Measurements from ENCODE around the gene TNS3.
"Not testable (repeated sequence)": the region's sequence is repeated elsewhere in the genome, so short reads cannot be mapped to it uniquely, and the experiment has no call there.

The TNS3 gene

GRCh38 chr7:47559306-47560220 lies 22.3 kb downstream of the TNS3 start:
- DNase-seq, result no peak

DNA sequence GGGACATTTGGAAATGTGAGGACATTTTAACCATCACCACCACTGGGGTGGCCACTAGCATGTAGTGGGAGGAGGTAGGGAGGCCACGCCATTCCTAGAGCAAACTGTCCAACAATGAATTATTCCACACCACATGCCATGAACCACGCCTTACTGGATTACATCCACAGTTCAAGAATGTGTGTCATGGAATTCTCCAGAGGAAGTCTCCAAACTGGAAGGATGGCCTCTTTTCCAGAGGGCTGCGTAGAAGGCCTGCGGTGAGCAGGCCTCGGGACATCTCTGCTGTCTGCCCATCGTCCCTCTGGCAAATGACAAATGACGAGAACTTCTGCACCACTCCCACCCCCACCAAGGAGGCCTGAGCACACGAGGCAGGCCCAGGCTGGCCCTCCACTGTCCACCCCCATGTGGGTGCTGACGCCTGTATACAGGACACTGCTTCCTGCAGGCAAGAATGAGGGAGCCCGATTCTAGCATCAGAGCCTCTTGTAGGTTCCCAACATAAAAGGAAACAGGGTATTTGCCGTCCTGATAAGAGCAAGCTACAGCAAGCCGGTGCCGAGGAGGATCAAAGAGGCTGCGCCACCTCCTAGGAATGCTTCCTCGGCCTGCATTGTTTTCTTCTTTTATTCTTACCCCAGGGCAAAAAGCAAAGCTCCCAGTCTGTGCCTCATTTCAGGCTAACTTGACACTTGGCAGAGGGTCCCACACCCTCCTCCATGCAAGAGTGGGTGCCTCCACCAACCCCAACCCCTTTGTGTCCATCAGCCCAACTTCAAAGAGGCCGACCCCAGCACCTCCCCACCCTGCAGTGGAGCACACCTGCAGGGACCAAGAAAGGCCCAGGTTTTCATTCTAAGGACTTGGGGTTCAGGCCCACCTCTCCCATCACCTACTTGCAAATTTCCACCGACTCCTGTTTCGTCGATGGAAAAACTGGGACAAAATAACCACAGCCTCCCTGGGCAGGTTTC lies 23.9 kb downstream of the TNS3 start:
- no peak for DNase-seq

GRCh38 chr7:47557317-47557693 lies 24.6 kb downstream of the TNS3 start:
- DNase-seq, result no peak

GRCh38 chr7:47556511-47557180 lies 25.3 kb downstream of the TNS3 start:
- DNase-seq, result no peak

DNA sequence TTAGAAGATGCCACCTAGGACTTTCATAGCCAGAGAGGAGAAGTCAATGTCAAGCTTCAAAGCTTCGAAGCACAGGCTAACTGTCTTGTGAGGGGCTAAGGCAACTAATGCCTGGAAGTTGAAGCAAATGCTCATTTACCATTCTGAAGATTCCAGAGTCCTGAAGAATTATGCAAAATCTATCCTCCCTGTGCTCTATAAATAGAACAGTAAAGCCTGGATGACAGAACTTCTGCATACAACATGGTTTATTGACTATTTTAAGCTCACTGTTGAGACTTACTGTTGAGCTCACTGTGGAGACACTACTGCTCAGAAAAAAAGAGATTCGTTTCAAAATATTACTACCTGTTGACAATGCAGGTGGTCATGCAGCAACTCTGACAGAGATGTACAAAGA lies 28.6 kb downstream of the TNS3 start:
- DNase-seq, result no peak

DNA sequence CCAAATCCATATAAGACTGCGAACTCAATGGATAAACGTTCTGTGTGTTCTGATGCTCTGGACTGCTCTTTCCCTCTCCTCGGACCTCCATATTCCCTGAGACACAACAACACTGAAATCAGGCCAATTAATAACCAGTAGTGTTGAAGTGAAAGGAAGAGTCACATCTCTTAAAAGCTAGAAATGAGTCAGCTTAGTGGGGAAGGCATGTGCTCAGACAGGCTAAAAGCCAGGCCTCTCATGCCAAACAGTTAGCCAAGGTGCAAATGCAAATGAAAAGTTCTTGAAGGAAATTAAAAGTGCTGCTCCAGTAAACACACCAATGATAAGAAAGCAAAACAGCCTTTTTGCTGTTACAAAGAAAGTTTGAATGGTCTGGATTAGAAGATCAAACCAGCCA lies 29.3 kb downstream of the TNS3 start:
- no peak for DNase-seq

DNA sequence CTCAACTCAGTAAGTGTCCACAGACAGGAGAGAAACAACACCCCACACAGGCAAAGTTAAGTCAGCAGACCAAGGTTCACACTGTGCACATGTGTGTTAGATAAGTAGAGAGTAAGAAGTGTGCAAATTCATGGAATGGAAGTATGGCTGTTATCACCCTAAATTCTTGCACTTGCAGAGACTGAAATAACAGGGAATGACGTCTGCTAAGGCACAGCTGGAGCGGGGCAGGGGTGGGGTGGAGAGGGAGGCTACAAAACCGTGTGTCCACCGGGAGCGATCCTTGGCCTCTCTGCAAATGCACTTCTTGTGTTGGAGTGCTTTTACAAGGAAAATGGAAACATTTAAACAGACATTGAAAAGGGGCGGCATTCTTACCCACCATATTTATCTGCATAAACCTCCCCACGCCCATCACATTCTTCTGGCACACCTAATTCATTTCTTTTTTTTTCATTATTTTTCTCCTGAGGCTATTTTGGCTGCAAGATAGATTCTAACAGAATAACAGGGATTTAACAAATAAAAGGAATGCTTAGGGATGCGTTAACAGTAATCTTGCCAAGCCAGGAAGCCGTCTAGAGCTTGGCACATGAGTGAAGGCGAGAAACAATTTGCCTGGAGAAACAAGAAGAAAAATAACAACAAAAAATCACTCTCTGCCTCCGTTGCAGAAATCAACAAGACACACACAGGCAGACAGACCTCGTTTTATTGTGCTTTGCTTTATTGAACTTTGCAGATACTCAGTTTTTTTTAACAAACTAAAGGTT lies 30.1 kb downstream of the TNS3 start:
- DNase-seq, result no peak

GRCh38 chr7:47550788-47551470 lies 31.0 kb downstream of the TNS3 start:
- DNase-seq, result no peak

DNA sequence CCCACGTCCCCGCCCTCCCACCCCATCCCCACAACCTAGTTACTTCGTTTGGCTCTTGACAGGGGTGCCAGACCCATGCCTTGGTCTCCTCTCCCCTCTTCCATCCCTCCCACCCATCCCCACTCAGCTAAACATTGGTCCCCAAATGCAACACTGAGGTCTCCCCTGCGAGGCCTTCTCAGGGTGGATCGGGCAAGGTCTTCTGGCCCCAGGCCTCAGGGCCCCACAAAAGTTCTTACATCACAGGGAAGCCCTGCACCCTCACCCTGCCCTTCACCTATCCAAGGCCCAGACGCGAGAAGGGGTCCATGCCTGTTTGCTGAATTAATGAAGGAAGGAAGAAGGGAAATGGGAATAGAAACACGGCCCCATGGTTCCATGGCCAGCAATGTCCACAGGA lies 32.0 kb downstream of the TNS3 start:
- DNase-seq, result no peak

GRCh38 chr7:47549397-47549796 lies 32.5 kb downstream of the TNS3 start:
- no peak for DNase-seq

DNA sequence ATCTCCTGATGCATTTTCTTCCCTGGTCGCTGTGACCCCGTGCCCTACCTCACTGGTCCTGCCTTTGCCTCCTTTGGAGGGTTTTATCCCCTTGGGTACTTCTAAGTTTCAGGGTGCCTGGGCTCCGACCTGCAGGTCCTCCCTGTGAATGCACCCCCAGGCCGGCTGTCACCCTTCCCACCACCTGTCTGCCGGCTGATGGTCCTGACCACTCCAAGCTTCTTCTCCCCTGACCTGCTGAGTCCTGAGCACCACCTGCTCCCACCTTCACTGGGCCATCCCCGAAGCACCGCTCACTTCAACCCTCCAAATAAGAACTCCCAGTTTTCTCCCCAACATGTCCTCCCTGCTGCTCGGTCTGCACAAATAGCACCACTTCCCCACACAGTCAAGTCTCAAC lies 33.4 kb downstream of the TNS3 start:
- DNase-seq, result no peak

- DNase-seq, result no peak
These were observed 35.0 kb downstream of the TNS3 start for GRCh38 chr7:47546733-47547494.

GRCh38 chr7:47546171-47546570 lies 35.7 kb downstream of the TNS3 start:
- DNase-seq, result no peak

DNA sequence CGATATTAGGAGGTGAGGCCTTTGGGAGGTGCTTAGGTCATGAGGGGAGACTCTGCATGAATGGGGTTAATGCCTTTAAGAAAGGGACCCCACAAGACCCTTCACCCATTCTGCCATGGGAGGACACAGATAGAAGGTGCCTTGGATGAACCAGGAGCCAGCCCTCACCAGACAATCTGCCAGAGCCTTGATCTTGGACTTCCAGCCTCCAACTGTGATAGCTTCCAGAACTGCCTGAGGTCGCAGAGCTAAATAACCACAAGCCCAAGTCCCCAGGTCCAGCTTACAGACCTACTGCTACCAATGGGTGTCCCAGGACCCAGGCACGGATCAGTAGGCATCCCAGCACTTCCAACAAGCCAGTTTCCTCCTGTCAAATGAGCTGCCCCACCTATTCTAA lies 37.5 kb downstream of the TNS3 start:
- no peak for DNase-seq

DNA sequence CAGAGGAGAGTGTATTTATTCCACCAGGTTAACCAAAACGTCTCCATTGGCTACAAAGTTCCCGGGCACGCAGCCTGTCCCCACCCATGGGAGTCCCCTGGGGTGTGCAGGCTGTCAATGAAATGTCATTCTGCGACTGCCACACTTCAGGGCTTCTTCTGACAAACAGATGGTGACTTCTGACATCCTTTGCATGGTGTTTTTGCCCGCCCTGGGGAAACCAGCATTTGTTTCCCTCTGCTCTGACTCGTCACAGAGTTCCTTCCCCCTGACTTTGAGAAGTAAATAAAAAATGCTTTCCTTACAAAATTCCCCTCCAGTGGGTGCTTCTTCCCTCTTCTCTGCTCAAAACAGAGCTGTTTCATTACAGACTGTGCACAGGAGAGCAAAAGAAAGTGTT lies 38.2 kb downstream of the TNS3 start:
- DNase-seq, result no peak

DNA sequence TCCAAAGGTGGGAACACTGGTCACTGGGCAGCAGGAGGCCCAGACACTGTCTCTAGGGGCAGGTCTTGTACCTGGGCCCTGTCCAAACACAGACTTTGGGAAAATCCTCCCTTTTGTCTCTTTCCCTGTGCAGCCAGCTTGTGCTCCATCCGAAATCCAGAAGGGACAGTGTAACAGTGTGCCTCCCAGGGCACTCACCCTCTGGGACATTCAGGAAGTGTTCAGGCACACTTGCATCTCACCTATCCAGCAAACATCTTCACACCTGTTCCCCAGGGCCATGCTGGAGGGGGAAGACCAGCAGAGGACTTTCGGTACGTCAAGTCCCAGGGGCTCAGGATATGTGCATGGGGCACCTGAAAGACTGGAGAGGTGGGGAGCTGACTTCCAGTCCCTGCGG lies 38.9 kb downstream of the TNS3 start:
- DNase-seq, result no peak

DNA sequence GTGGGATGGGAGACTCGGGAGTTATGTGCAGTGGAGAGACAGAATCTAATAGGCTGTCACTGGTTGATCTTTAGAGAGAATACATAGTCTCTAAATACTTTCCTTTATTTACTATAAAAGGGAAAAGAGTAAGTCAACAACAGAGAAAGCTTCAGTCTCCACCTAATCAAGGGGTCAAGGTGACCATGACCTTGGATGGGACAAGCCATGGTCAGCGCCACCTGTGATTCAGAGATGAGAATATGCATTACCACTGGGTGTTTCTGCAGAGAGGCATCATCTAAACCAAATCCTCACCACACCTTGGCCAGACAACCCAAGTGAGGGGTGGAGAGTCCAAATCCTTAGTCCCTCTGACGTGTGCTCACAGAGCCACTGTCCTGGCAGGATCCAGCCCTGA lies 39.9 kb downstream of the TNS3 start:
- no peak for DNase-seq

DNA sequence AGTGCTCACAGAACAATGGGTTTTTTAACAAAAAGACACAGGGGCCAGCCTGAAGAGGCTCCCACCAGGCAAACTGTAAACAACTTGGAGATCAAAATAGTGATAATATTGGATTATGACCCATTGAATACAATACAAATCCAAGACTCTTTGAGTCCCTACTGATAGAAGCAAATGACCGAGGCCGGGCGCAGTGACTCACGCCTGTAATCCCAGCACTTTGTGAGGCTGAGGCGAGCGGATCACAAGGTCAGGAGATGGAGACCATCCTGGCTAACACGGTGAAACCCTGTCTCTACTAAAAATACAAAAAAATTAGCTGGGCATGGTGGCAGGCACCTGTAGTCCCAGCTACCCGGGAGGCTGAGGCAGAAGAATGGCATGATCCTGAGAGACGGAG lies 40.4 kb downstream of the TNS3 start:
- DNase-seq, result not testable (repeated sequence)

DNA sequence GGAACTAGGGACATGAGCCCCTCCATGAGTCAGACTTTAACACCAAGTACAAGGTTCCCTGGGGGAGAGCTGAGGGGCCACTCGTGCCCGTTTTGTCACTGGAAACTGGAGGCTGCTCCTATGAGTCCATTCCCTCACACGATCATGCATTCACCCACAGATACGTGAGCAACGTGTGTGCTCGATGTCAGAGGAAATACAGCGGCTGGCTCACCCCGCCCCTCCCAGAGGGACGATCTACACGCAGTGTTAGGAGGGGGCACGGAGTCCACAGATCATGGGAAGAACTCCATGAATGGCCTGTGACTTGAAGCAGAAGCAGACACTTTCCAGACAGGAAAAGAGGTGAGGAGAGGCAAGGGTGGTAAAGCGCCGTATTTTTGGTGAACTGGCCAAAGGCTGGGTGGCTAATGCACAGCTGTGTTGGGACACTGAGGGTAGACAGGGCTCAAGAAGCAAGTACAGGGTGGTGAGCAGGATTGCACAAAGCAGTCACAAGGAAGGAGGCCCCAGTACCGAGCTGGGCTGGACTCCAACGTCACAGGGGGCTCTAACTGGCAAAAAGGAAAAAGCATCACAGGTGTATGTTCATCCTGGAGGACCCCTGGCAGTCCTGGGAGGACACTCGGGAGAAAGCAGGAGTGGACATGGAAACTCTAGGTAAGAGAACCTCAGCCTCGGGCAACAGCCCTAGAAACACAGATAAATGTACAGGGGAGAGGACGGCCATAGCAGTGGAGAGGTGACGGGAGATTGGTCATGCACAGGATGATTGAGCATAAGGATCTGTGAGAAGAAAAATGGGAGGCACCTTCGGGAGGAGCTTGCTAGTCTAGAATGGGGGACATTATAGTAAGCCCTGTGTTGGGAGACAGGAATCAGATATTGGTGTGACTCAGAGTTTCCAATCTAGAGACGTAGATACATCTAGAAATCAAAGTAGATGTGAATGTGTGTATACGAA lies 41.2 kb downstream of the TNS3 start:
- DNase-seq, result no peak

- no peak for DNase-seq
These were observed 41.9 kb downstream of the TNS3 start for GRCh38 chr7:47540053-47540386.

Data from NCI-H1092 treated with DMSO at 0.1 percent for 48 hours (cell line).